Left lung (tissue), 10 donors: ENCODE data around the gene HEMGN. TPM values are rescaled to one million over a fixed set of nuclear protein-coding genes. Genes with fewer than 3 reads are reported as not detected.
"Not testable (repeated sequence)": the region's sequence is repeated elsewhere in the genome, so short reads cannot be mapped to it uniquely, and the experiment has no call there.

Source experiments
- ATAC-seq: fragments of 200-7000 bp; cut with Tn5 transposase; one replicate; pipeline ENCODE4 v1.9.1; 2020; ENCODE audit warnings: moderate library complexity
- DNase-seq, 4 donors: peaks; one replicate each; pipeline ENCODE4 v3.0.0-alpha.2; 2013 to 2020
- H3K27ac ChIP-seq, 2 donors: fragments of 200-600 bp; sonication (generic) in 1 of 2; one replicate each; pipeline versions ENCODE4 v1.5.0 to v1.8.0; 2020 to 2021
- H3K27me3 ChIP-seq, 2 donors: fragments of 200-600 bp; sonication (generic) in 1 of 2; one replicate each; pipeline versions ENCODE4 v1.5.0 to v1.8.0; 2020 to 2021
- H3K36me3 ChIP-seq, 2 donors: fragments of 200-600 bp; sonication (generic) in 1 of 2; one replicate each; pipeline versions ENCODE4 v1.5.0 to v1.8.0; 2020 to 2021
- H3K4me1 ChIP-seq, 2 donors: fragments of 200-600 bp; one replicate each; pipeline ENCODE4 v1.8.0; 2021
- H3K4me3 ChIP-seq, 2 donors: fragments of 200-600 bp; sonication (generic) in 1 of 2; one replicate each; pipeline versions ENCODE4 v1.5.0 to v1.8.0; 2020 to 2021; ENCODE audit warnings: mild to moderate bottlenecking in 1 of 2
- H3K9me3 ChIP-seq, 2 donors: fragments of 200-600 bp; sonication (generic) in 1 of 2; one replicate each; pipeline versions ENCODE4 v1.5.0 to v1.8.0; 2020 to 2021
- CTCF ChIP-seq, 2 donors: fragments of 200-600 bp; sonication (generic) in 1 of 2; IDR thresholded peaks; one replicate each; pipeline versions ENCODE4 v1.5.0 to v1.8.0; 2021; ENCODE audit warnings: antibody characterized with exemption in 2 of 2
- intact Hi-C, 2 donors: fragments of 100-400 bp; cut with DNase I; formaldehyde crosslinking; loops; one replicate each; pipeline versions ENCODE4 v1.11.2 to v1.14.2; 2022
- polyA plus RNA-seq, 6 donors: library from polyadenylated mRNA; unstranded; fragments of 120-200 nt; gene quantifications; one replicate each; pipeline ENCODE4 v1.2.1, GENCODE V29; 2013; ENCODE audit not compliant: insufficient read length in 6 of 6
- total RNA-seq, 2 donors: library from RNA; stranded (reverse); fragmentation: NEBNext Ultra II Directional; extraction: Animal tissue kit (Norgen Biotek cat#: 25700); gene quantifications; one replicate each; pipeline ENCODE4 v1.2.1, GENCODE V29; 2021
- donor health status: DM: no; HTN: yes; CAD: no.
- donor health status: DM: no; HTN: no; CAD: no.

HEMGN gene
- total and polyA plus RNA-seq, 8 donors, result 0.15 to 9.8 (median 4.1) TPM

- no peaks in the 10 kb centered on the region for H3K9me3 ChIP-seq
- no peak for ATAC-seq
- no peak for TF ChIP-seq CTCF (IDR thresholded peaks at IDR 0.05)
- no peaks in the 10 kb centered on the region for H3K4me1 ChIP-seq
- no peak overlapping the region for H3K27ac ChIP-seq
- H3K27me3 ChIP-seq, result peaks cover 0 to 15% of the 10 kb centered on the region in 2 donors
- no peak for DNase-seq
- H3K36me3 ChIP-seq, result no peaks in the 10 kb centered on the region
- intact Hi-C loops, result no loop called here
- H3K4me3 ChIP-seq, result no peak overlapping the region
These were observed 26.9 kb upstream of the HEMGN start for GRCh38 chr9:97964901-97965300.

GRCh38 chr9:97963232-97963631, 25.3 kb upstream of the HEMGN start:
- H3K27me3 ChIP-seq, result peaks cover 0 to 15% of the 10 kb centered on the region in 2 donors
- no peaks in the 10 kb centered on the region for H3K4me1 ChIP-seq
- intact Hi-C loops, result no loop called here
- no peak for TF ChIP-seq CTCF (IDR thresholded peaks at IDR 0.05)
- ATAC-seq (no peak), DNase-seq (no peak)
- H3K9me3 ChIP-seq, result no peaks in the 10 kb centered on the region
- no peaks in the 10 kb centered on the region for H3K36me3 ChIP-seq
- no peak overlapping the region for H3K4me3 ChIP-seq
- no peak overlapping the region for H3K27ac ChIP-seq

GRCh38 chr9:97962575-97962974, 24.6 kb upstream of the HEMGN start:
- Histone ChIP-seq H3K27me3 (peaks cover 0 to 10% of the 10 kb centered on the region in 2 donors), H3K4me1 (no peaks in the 10 kb centered on the region), H3K36me3 (no peaks in the 10 kb centered on the region), H3K27ac (no peak overlapping the region), H3K9me3 (no peaks in the 10 kb centered on the region), H3K4me3 (no peak overlapping the region)
- no peak for TF ChIP-seq CTCF (IDR thresholded peaks at IDR 0.05)
- ATAC-seq (no peak), DNase-seq (no peak)
- intact Hi-C loops, result no loop called here

GRCh38 chr9:97962136-97962535, 24.2 kb upstream of the HEMGN start:
- ATAC-seq (no peak), DNase-seq (no peak)
- TF ChIP-seq CTCF (IDR thresholded peaks at IDR 0.05), result no peak
- no peaks in the 10 kb centered on the region for H3K9me3 ChIP-seq
- H3K27me3 ChIP-seq, result peaks cover 0 to 5% of the 10 kb centered on the region in 2 donors
- H3K4me1 ChIP-seq, result no peaks in the 10 kb centered on the region
- no peak overlapping the region for H3K27ac ChIP-seq
- no peaks in the 10 kb centered on the region for H3K36me3 ChIP-seq
- H3K4me3 ChIP-seq, result no peak overlapping the region
- intact Hi-C loops, result no loop called here

- Histone ChIP-seq H3K27me3 (no peaks in the 10 kb centered on the region), H3K4me3 (no peak overlapping the region), H3K4me1 (no peaks in the 10 kb centered on the region), H3K27ac (no peak overlapping the region), H3K36me3 (no peaks in the 10 kb centered on the region), H3K9me3 (no peaks in the 10 kb centered on the region)
- DNase-seq, result no peak
- no peak for TF ChIP-seq CTCF (IDR thresholded peaks at IDR 0.05)
- intact Hi-C loops, result no loop called here
- ATAC-seq, result no peak
These were observed 23.4 kb upstream of the HEMGN start for GRCh38 chr9:97961361-97961760.

- ATAC-seq, DNase-seq, intact Hi-C loops, H3K27me3 ChIP-seq, H3K9me3 ChIP-seq, H3K4me1 ChIP-seq, H3K4me3 ChIP-seq, H3K36me3 ChIP-seq, H3K27ac ChIP-seq: not testable (repeated sequence)
These were observed 22.8 kb upstream of the HEMGN start for GRCh38 chr9:97960678-97961328.
